ENCODE data around the gene FLOT2. TPM values are rescaled to one million over a fixed set of nuclear protein-coding genes. Genes with fewer than 3 reads are reported as not detected.
"Not testable (repeated sequence)": the region's sequence is repeated elsewhere in the genome, so short reads cannot be mapped to it uniquely, and the experiment has no call there.

The FLOT2 gene
- total and polyA plus RNA-seq, 4 donors, result 51.8 to 108 (median 78.7) TPM

DNA sequence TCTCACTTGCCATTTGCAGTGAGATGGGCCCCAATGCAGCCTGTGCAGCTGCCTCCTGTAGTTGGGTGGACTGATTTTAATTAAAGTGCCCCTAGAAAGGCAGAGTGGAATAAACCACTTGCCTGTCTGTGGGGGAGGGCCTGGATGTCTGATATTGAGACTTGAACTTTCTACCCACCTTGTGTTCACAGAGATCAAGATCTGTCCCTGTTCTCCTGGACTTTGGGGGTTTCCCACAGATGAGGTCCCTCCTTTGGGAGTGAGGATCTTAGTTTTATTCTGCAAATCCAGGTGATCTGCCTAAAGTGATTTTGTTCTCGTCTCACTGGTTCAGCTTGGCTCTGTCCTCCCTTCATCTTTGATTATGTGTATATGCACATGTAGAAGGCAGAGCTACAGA is 13.0 kb upstream of the FLOT2 start:
- WGBS, 2 donors, result 78 to 86% methylated on average over 1 of the region's 1 CpG
- Histone ChIP-seq H3K9me3 (ENCODE audit: control insufficient read depth, low read length) (no peaks in the 10 kb centered on the region), H3K27me3 (ENCODE audit: control insufficient read depth in 1 of 2, insufficient read depth in 2 of 2, low read length in 1 of 2) (no peaks in the 10 kb centered on the region), H3K4me3 (ENCODE audit: low read length in 2 of 2) (no peak overlapping the region), H3K4me1 (ENCODE audit: control insufficient read depth in 1 of 2, insufficient read depth in 2 of 2, low read length in 2 of 2) (no peaks in the 10 kb centered on the region), H3K27ac (ENCODE audit: low read depth in 1 of 2, low read length in 2 of 2) (no peak overlapping the region), H3K36me3 (ENCODE audit: control insufficient read depth in 1 of 2, insufficient read depth in 2 of 2, low read length in 1 of 2) (peaks cover 3 to 22% of the 10 kb centered on the region in 2 donors)
- intact Hi-C loops (cut with DNase I), result loop anchor here in 1 of 2 donors (5.0 kb wide), 1 partner anchor 37 kb away; no protein-coding TSS in a partner anchor
- no peak for ATAC-seq (ENCODE audit: low FRiP score)
- DNase-seq, result no peak

- Histone ChIP-seq H3K27me3 (ENCODE audit: control insufficient read depth in 1 of 2, insufficient read depth in 2 of 2, low read length in 1 of 2) (no peaks in the 10 kb centered on the region), H3K4me1 (ENCODE audit: control insufficient read depth in 1 of 2, insufficient read depth in 2 of 2, low read length in 2 of 2) (no peaks in the 10 kb centered on the region), H3K36me3 (ENCODE audit: control insufficient read depth in 1 of 2, insufficient read depth in 2 of 2, low read length in 1 of 2) (peaks cover 3 to 21% of the 10 kb centered on the region in 2 donors), H3K27ac (ENCODE audit: low read depth in 1 of 2, low read length in 2 of 2) (peak overlapping the region in 1 of 2 donors; percentile 72), H3K4me3 (ENCODE audit: low read length in 2 of 2) (no peak overlapping the region), H3K9me3 (ENCODE audit: control insufficient read depth, low read length) (no peaks in the 10 kb centered on the region)
- WGBS, 2 donors, result 13 to 16% methylated on average over 6 of the region's 6 CpGs
- intact Hi-C loops (cut with DNase I), result no loop called here
- ATAC-seq (ENCODE audit: low FRiP score) (peak; percentile 80), DNase-seq (no peak)
Measured at GRCh38 chr17:28908640-28909167, 11.2 kb upstream of the FLOT2 start.

DNA sequence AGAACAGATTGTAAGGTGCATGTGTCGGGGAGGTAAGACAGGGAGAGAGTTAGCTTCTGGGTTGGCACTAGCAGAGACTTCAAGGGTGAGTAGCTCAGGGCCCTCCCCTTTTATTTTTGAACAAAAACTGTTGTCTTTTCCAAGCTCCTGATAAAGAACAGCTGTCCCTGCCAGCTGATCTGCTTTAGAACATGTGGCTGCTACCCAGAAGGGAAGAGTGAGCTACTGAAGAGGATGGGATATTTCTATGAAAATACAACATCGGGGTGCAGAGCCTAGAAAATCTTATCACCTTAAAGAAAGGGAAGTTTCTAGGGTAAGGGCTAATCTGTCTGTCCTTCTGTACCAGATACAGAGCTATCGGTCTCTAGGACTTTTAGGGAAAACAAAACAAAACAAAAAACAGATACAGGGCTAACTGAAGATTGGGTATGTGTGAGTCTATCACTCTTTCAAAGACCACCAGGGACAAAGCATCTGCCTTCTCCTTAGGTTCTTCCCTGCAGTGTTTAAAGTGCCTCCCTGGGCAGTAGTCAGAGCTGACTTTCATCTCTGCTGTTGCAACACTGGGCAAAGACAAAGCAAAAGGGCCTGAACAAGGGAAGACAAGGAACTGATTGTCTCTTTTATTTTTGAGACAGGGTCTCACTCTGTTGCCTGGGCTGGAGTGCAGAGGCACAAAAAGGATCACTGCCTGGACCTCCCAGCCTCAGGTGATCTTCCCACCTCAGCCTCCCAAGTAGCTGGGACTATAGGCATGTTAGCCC is 10.4 kb upstream of the FLOT2 start:
- Histone ChIP-seq H3K4me3 (ENCODE audit: low read length in 2 of 2) (no peak overlapping the region), H3K9me3 (ENCODE audit: control insufficient read depth, low read length) (no peaks in the 10 kb centered on the region), H3K27me3 (ENCODE audit: control insufficient read depth in 1 of 2, insufficient read depth in 2 of 2, low read length in 1 of 2) (no peaks in the 10 kb centered on the region), H3K4me1 (ENCODE audit: control insufficient read depth in 1 of 2, insufficient read depth in 2 of 2, low read length in 2 of 2) (no peaks in the 10 kb centered on the region), H3K36me3 (ENCODE audit: control insufficient read depth in 1 of 2, insufficient read depth in 2 of 2, low read length in 1 of 2) (peaks cover 3 to 17% of the 10 kb centered on the region in 2 donors), H3K27ac (ENCODE audit: low read depth in 1 of 2, low read length in 2 of 2) (no peak overlapping the region)
- DNase-seq (no peak), ATAC-seq (ENCODE audit: low FRiP score) (no peak)
- intact Hi-C loops (cut with DNase I), result no loop called here
- WGBS, 2 donors, result 64 to 67% methylated on average over 3 of the region's 3 CpGs

DNA sequence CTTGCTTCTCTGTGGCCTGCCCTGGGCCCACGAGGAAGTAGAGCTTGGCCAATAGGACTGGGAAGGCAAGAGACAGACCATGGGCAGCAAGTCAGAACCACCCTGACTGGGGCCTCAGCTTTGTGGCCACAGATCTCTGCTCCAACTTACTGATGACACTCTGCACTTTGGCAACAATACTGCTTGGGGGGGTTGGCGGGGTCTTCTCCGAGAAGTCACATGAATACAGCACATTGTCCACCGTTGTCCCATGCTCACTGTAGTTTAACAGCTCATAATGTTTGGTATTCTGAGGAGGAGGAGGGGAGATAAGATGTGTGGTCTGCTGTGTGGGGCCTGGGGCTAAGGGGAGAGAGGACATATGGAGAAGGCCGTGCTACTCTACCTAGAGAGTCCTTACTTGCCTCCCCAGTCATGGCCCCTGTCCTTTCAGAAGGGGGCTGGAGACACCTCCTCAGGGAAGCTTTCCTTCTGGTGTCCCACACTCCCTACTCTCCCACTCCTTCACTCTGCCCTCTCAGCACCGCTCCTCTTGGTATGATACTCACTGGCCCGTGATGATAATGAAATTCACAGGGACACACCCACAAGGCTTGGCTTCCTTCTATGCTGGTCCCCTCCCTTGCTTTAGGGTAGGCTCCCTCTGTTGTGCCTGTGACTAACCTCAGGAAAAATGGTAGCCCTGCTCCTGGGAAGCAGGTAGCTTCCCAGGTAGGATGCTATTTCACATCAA is 9.3 kb upstream of the FLOT2 start:
- ATAC-seq (ENCODE audit: low FRiP score) (no peak), DNase-seq (no peak)
- Histone ChIP-seq H3K4me1 (ENCODE audit: control insufficient read depth in 1 of 2, insufficient read depth in 2 of 2, low read length in 2 of 2) (no peaks in the 10 kb centered on the region), H3K27ac (ENCODE audit: low read depth in 1 of 2, low read length in 2 of 2) (no peak overlapping the region), H3K9me3 (ENCODE audit: control insufficient read depth, low read length) (no peaks in the 10 kb centered on the region), H3K36me3 (ENCODE audit: control insufficient read depth in 1 of 2, insufficient read depth in 2 of 2, low read length in 1 of 2) (peaks cover 0 to 10% of the 10 kb centered on the region in 2 donors), H3K4me3 (ENCODE audit: low read length in 2 of 2) (no peak overlapping the region), H3K27me3 (ENCODE audit: control insufficient read depth in 1 of 2, insufficient read depth in 2 of 2, low read length in 1 of 2) (no peaks in the 10 kb centered on the region)
- 76 to 77% methylated on average over 7 of the region's 7 CpGs for WGBS, 2 donors
- intact Hi-C loops (cut with DNase I), result no loop called here

GRCh38 chr17:28906276-28906675 is 8.7 kb upstream of the FLOT2 start:
- 53 to 71% methylated on average over 8 to 9 of the region's 9 CpGs for WGBS, 2 donors
- H3K4me1 ChIP-seq (ENCODE audit: control insufficient read depth in 1 of 2, insufficient read depth in 2 of 2, low read length in 2 of 2), result no peaks in the 10 kb centered on the region
- H3K27ac ChIP-seq (ENCODE audit: low read depth in 1 of 2, low read length in 2 of 2), result no peak overlapping the region
- H3K4me3 ChIP-seq (ENCODE audit: low read length in 2 of 2), result no peak overlapping the region
- DNase-seq (no peak), ATAC-seq (ENCODE audit: low FRiP score) (no peak)
- intact Hi-C loops (cut with DNase I), result no loop called here
- peaks cover 0 to 7% of the 10 kb centered on the region in 2 donors for H3K36me3 ChIP-seq (ENCODE audit: control insufficient read depth in 1 of 2, insufficient read depth in 2 of 2, low read length in 1 of 2)
- no peaks in the 10 kb centered on the region for H3K9me3 ChIP-seq (ENCODE audit: control insufficient read depth, low read length)
- H3K27me3 ChIP-seq (ENCODE audit: control insufficient read depth in 1 of 2, insufficient read depth in 2 of 2, low read length in 1 of 2), result no peaks in the 10 kb centered on the region

DNA sequence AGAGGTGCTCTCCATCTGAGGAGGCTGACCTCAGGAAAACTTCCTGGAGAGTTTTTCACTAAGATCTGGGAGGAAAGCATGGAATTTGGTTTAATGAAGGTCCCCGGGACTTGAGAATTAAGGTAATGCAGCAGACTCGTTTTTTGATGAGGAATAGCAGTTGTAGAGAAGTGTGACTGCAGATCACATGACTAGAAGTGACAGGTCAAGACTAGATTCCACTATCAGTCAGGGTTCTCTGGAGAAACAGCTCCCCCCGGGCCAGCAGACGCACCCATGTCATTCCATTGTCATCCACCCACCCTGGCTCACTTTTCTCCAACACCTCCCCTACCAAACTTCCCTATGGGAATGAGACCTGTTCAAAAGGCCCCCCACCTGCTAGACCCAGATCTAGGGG is 7.3 kb upstream of the FLOT2 start:
- no peaks in the 10 kb centered on the region for H3K4me1 ChIP-seq (ENCODE audit: control insufficient read depth in 1 of 2, insufficient read depth in 2 of 2, low read length in 2 of 2)
- WGBS, 2 donors, result 56 to 66% methylated on average over 4 of the region's 4 CpGs
- H3K27ac ChIP-seq (ENCODE audit: low read depth in 1 of 2, low read length in 2 of 2), result no peak overlapping the region

GRCh38 chr17:28903546-28903841 is 6.0 kb upstream of the FLOT2 start:
- DNase-seq; H3K9me3 ChIP-seq (ENCODE audit: control insufficient read depth, low read length); H3K4me3 ChIP-seq (ENCODE audit: low read length in 2 of 2); H3K4me1 ChIP-seq (ENCODE audit: control insufficient read depth in 1 of 2, insufficient read depth in 2 of 2, low read length in 2 of 2); H3K27me3 ChIP-seq (ENCODE audit: control insufficient read depth in 1 of 2, insufficient read depth in 2 of 2, low read length in 1 of 2); H3K27ac ChIP-seq (ENCODE audit: low read depth in 1 of 2, low read length in 2 of 2); ATAC-seq (ENCODE audit: low FRiP score); H3K36me3 ChIP-seq (ENCODE audit: control insufficient read depth in 1 of 2, insufficient read depth in 2 of 2, low read length in 1 of 2): not testable (repeated sequence)
- intact Hi-C loops (cut with DNase I), result loop anchor here (2.0 to 5.0 kb wide), 3 partner anchors 44 to 91 kb away; partner anchors contain the start of gene ERAL1 (in 1 of the 2)
- 59% methylated on average over 5 of the region's 5 CpGs for WGBS, 2 donors

More for the DNA sequence above, 7.3 kb upstream of the FLOT2 start:
- Histone ChIP-seq H3K27me3 (ENCODE audit: control insufficient read depth in 1 of 2, insufficient read depth in 2 of 2, low read length in 1 of 2) (no peaks in the 10 kb centered on the region), H3K4me3 (ENCODE audit: low read length in 2 of 2) (no peak overlapping the region), H3K9me3 (ENCODE audit: control insufficient read depth, low read length) (no peaks in the 10 kb centered on the region), H3K36me3 (ENCODE audit: control insufficient read depth in 1 of 2, insufficient read depth in 2 of 2, low read length in 1 of 2) (peaks cover 0 to 1% of the 10 kb centered on the region in 2 donors)
- DNase-seq, result no peak
- intact Hi-C loops (cut with DNase I), result loop anchor here (5.0 kb wide), 2 partner anchors 43 to 47 kb away; partner anchors contain the start of gene ERAL1 (in 1 of the 2)
- no peak for ATAC-seq (ENCODE audit: low FRiP score)

DNA sequence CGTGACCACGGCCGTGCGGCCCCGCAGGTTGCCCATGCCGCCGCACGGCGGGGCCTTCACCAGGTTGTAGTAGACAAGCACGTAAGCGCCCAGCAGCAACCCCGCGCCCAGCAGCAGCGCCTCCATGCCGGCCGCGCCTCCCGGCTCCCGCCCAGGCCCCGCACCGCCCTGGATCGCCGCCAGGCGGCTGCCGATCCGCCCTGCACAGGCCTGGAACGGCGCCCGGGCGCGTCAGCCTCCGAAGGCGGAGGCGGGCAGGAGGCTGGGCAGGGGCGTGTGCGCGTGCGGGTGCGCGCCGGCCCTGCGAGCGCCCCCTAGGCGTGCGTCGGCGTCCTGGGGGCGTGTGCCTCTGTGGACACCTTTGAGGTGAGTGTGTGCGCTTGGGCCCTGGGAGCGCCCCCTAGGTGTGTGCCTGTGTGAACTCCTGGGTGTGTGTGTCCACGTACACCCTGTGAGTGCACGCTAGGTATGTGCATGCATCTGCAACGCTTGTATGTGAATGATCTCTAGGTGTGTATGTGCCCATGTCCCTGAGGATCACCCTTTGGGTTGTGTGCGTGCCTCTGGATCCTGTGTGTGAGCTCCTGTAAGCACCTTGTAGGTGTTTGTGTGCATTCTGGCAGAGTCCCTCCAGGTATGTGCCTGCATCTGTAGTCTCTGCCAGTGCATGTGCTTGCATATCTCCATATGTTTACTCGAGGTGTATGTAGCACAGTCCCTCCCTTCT is 5.4 kb upstream of the FLOT2 start, which contains the start of gene DHRS13:
DHRS13 (minus strand) TSS at position 261 of the 727 bp plus-strand sequence; CDS start at position 126, 135 bp downstream.
- ATAC-seq (ENCODE audit: low FRiP score) (peak; percentile 92), DNase-seq (peak; percentile 90 to 96)
- Histone ChIP-seq H3K4me1 (ENCODE audit: control insufficient read depth in 1 of 2, insufficient read depth in 2 of 2, low read length in 2 of 2) (no peaks in the 10 kb centered on the region), H3K27me3 (ENCODE audit: control insufficient read depth in 1 of 2, insufficient read depth in 2 of 2, low read length in 1 of 2) (no peaks in the 10 kb centered on the region), H3K9me3 (ENCODE audit: control insufficient read depth, low read length) (no peaks in the 10 kb centered on the region), H3K27ac (ENCODE audit: low read depth in 1 of 2, low read length in 2 of 2) (peak within 1 kb of the TSS in 1 of 2 donors; percentile 25), H3K36me3 (ENCODE audit: control insufficient read depth in 1 of 2, insufficient read depth in 2 of 2, low read length in 1 of 2) (peaks cover 0 to 1% of the 10 kb centered on the region in 2 donors), H3K4me3 (ENCODE audit: low read length in 2 of 2) (peak within 1 kb of the TSS; percentile 38 to 55)
- 1% methylated on average over 44 to 55 of the region's 55 CpGs for WGBS, 2 donors
- intact Hi-C loops (cut with DNase I), result loop anchor here (2.0 to 5.0 kb wide), 3 partner anchors 44 to 90 kb away; partner anchors contain the start of gene ERAL1 (in 1 of the 2)
